Type B pancreatic cell (in vitro differentiated cells): ENCODE results near the gene GUCY1B1. TPM values are rescaled to one million over a fixed set of nuclear protein-coding genes. Genes with fewer than 3 reads are reported as not detected.

Experiments used
- DNase-seq: peaks from one replicate; pipeline ENCODE4 v3.0.0; 2021; ENCODE audit warnings: mixed read lengths; ENCODE audit not compliant: unreplicated experiment; ENCODE audit errors: extremely low spot score
- H3K27ac Mint-ChIP-seq: 2 replicates; pipeline ENCODE4 v1.8.0; 2021; ENCODE audit warnings: mild to moderate bottlenecking, mixed read lengths
- H3K27me3 Mint-ChIP-seq: 2 replicates; pipeline ENCODE4 v1.8.0; 2021; ENCODE audit warnings: mixed read lengths
- H3K36me3 Mint-ChIP-seq: 2 replicates; pipeline ENCODE4 v1.8.0; 2021; ENCODE audit warnings: mixed read lengths
- H3K4me1 Mint-ChIP-seq: one replicate; pipeline ENCODE4 v1.8.0; 2021; ENCODE audit warnings: mixed read lengths; ENCODE audit not compliant: unreplicated experiment
- H3K4me3 Mint-ChIP-seq: 2 replicates; pipeline ENCODE4 v1.8.0; 2021; ENCODE audit warnings: mild to moderate bottlenecking, mixed read lengths
- H3K9me3 Mint-ChIP-seq: 2 replicates; pipeline ENCODE4 v1.8.0; 2021; ENCODE audit warnings: mixed read lengths
- total RNA-seq: library from RNA; stranded (reverse); gene quantifications from 2 replicates; pipeline ENCODE4 v1.2.1, GENCODE V29; 2021; ENCODE audit warnings: low replicate concordance
- TF ChIP-seq, protein P1 (sequence below): fragments of 200-600 bp; sonication (generic); conservative IDR thresholded peaks from 2 replicates; pipeline ENCODE4 v1.5.0; 2021; ENCODE audit warnings: antibody characterized with exemption, mild to moderate bottlenecking

Gene GUCY1B1
- total RNA-seq, 1 donor from 2014 or later: 6.6 TPM

DNA sequence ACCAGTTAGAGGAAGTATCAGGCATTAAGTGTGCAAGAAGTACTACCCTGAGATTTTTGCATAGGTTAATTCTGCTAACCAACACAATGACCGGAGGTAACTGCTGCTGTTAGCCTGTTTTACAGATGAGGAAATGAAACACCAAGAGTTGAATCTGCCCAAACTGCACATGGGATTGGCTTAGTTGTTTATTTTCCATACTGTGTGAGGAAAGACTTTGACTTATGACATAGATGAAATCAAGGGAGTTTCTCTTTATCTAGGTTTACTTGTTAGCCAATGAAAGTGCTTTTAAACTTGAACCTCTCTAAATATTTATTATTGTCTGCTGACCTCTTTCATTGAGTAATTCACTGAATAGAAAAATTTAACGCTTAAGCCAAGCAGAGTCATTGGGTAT is 10.3 kb downstream of the GUCY1B1 start:
- Mint-ChIP-seq H3K36me3 (no peaks in the 10 kb centered on the region), H3K4me1 (peaks cover 3% of the 10 kb centered on the region), H3K9me3 (no peaks in the 10 kb centered on the region), H3K27ac (no peak overlapping the region), H3K27me3 (no peaks in the 10 kb centered on the region), H3K4me3 (no peak overlapping the region)
- TF ChIP-seq, protein P1, sequence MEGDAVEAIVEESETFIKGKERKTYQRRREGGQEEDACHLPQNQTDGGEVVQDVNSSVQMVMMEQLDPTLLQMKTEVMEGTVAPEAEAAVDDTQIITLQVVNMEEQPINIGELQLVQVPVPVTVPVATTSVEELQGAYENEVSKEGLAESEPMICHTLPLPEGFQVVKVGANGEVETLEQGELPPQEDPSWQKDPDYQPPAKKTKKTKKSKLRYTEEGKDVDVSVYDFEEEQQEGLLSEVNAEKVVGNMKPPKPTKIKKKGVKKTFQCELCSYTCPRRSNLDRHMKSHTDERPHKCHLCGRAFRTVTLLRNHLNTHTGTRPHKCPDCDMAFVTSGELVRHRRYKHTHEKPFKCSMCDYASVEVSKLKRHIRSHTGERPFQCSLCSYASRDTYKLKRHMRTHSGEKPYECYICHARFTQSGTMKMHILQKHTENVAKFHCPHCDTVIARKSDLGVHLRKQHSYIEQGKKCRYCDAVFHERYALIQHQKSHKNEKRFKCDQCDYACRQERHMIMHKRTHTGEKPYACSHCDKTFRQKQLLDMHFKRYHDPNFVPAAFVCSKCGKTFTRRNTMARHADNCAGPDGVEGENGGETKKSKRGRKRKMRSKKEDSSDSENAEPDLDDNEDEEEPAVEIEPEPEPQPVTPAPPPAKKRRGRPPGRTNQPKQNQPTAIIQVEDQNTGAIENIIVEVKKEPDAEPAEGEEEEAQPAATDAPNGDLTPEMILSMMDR: no peak
- DNase-seq: no peak

DNA sequence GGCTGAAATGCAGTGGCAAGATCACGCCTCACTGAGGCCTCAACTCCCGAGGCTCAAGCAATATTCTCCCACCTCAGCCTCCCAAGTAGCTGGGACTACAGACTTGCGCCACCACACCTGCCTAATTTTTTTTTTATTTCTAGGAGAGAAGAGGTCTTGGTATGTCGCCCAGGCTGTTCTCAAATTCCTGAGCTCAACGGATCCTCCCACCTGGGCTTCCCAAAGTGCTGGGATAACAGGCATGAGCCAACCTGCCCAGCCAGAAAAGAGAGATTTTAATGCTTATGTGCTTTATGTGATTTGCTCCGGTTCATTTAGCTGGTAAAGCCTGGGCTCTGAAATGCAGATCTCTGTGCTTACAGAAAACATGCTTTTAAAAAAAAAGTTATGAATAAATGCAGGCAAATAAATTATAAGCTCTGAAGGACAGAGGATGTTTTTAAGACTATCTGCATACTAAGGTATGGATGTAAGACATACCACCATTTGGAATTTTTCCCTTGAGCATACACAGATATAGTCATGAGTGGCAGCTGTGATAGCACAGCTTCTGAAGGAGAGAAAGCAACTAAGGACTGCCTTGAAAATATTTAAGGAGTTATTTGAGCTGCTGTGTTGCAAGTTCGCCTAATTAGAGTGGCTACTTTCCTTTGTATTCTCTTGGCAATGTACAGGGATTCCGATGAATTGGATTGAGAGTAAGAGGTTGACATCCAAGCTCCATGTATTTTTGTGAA is 13.8 kb downstream of the GUCY1B1 start:
- no peak overlapping the region for H3K4me3 Mint-ChIP-seq
- no peak for DNase-seq

DNA sequence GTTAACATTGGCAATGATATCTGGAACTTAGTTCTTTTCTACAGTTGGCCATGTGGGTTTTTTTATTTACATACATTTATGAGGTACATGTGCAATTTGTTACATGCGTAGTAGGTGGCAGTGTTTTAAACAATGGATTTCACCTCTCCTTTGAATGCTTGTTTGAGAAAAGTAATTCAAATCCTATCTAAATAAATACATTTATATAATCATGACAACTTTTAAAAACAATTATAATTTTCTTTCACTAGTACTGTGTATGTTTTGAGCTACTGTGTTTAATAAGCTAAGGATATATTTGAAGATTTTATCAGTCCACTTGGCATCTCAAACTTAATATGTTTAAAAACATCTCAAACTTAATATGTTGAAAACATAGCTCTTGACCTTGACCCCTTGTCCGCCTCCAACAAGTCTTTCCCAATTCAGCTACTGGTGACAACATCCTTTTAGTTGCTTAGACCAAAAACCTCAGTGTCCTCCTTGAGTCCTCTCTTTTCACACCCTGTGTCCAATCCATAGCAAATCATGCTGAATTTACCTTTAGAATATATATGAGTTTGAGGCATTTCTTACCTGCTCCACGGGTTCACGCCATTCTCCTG is 14.5 kb downstream of the GUCY1B1 start:
- Mint-ChIP-seq H3K36me3 (no peaks in the 10 kb centered on the region), H3K27ac (no peak overlapping the region)

More for the DNA sequence above, 13.8 kb downstream of the GUCY1B1 start:
- TF ChIP-seq, protein P1: no peak
- Mint-ChIP-seq H3K36me3 (no peaks in the 10 kb centered on the region), H3K4me1 (peaks cover 3% of the 10 kb centered on the region), H3K27ac (no peak overlapping the region), H3K27me3 (no peaks in the 10 kb centered on the region), H3K9me3 (no peaks in the 10 kb centered on the region)

DNA sequence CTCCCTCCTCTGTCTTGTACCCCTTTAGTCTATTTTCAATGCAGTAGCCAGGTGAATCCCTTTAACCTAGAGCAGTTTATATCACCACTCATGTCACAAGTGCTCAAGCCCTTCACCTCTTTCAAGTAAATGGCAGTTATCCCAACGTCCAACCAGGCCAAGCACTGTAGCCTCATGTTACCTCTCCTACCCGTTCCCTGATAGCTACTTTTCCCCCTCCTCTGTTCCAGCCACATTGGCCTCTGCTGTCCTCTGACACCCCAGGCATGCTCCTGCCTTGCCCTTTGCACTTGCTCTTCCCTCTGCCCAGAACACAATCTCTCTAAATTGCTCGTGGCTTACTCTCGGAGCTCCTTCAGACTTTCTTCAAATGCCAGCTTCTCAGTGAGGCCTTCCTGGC is 15.2 kb downstream of the GUCY1B1 start:
- H3K4me3 Mint-ChIP-seq: no peak overlapping the region
- H3K9me3 Mint-ChIP-seq: no peaks in the 10 kb centered on the region
- no peak overlapping the region for H3K27ac Mint-ChIP-seq
- no peaks in the 10 kb centered on the region for H3K36me3 Mint-ChIP-seq
- DNase-seq: no peak
- no peaks in the 10 kb centered on the region for H3K27me3 Mint-ChIP-seq
- H3K4me1 Mint-ChIP-seq: peaks cover under 1% of the 10 kb centered on the region
- TF ChIP-seq, protein P1: no peak

More for the DNA sequence above, 14.5 kb downstream of the GUCY1B1 start:
- no peak for DNase-seq
- Mint-ChIP-seq H3K4me3 (no peak overlapping the region), H3K4me1 (peaks cover 3% of the 10 kb centered on the region), H3K9me3 (no peaks in the 10 kb centered on the region), H3K27me3 (no peaks in the 10 kb centered on the region)
- TF ChIP-seq, protein P1: no peak

DNA sequence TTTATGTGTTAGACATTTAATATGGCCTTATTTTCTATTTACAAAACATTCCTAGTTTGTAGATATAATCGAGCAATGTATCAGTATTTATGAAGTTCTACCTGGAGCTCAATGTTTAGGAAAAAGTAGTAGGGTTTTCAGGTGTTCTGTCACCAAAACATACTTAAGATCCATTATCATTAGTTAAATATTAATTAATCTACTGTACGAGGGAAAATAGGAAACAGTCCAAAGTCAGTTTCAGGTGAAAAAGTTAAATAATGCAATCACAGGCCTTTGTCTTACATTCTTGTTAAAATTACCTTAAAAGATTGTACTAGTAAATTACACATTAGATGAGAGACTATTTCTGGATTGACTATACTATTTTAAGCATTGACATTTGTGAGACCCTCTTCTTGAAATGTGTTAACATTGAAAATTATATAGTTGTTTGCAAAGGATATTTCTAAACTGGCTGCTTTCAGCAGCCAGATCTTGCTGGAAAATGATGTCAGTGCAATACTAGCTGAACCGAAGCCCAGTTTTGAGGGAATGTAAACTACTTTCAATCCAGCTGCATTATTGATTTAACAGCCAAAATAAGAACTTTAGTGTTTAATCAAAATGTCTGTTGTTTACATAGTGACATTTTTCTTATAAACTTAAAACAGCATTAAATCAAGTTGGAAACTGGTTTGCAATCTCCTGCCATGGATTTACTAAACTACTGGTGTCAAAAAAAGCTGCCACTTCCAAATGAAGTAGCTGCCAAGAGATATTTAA is 19.3 kb downstream of the GUCY1B1 start:
- TF ChIP-seq, protein P1: no peak
- DNase-seq: no peak
- H3K9me3 Mint-ChIP-seq: peaks cover 4% of the 10 kb centered on the region

More for the DNA sequence above, 19.3 kb downstream of the GUCY1B1 start:
- Mint-ChIP-seq H3K27ac (no peak overlapping the region), H3K27me3 (no peaks in the 10 kb centered on the region), H3K36me3 (no peaks in the 10 kb centered on the region), H3K4me3 (no peak overlapping the region), H3K4me1 (no peaks in the 10 kb centered on the region)
